ENCODE measurements around the gene LRRC27. TPM values are rescaled to one million over a fixed set of nuclear protein-coding genes. Genes with fewer than 3 reads are reported as not detected.

LRRC27 gene
- total and polyA plus RNA-seq, 8 donors = 11.7 to 35.1 (median 28.3) TPM

GRCh38 chr10:132389433-132390169 is 57.6 kb downstream of the LRRC27 start:
- no peak for ATAC-seq
- Histone ChIP-seq H3K9me3 (no peaks in the 10 kb centered on the region), H3K27me3 (no peaks in the 10 kb centered on the region), H3K4me1 (peaks cover 3 to 16% of the 10 kb centered on the region in 2 donors), H3K36me3 (no peaks in the 10 kb centered on the region), H3K27ac (no peak overlapping the region), H3K4me3 (no peak overlapping the region)
- peak in 2 of 4 donors; percentile 30 to 76 for DNase-seq
- TF ChIP-seq CTCF (IDR thresholded peaks at IDR 0.05) = no peak
- intact Hi-C loops (cut with DNase I) = loop anchor here in 1 of 2 donors (5.0 kb wide), 1 partner anchor 63 kb away; no protein-coding TSS in a partner anchor

- no peak for DNase-seq
- Histone ChIP-seq H3K9me3 (no peaks in the 10 kb centered on the region), H3K4me3 (no peak overlapping the region), H3K4me1 (peaks cover 4 to 20% of the 10 kb centered on the region in 2 donors), H3K27ac (no peak overlapping the region), H3K36me3 (no peaks in the 10 kb centered on the region), H3K27me3 (no peaks in the 10 kb centered on the region)
- no peak for ATAC-seq
- intact Hi-C loops (cut with DNase I) = no loop called here
- TF ChIP-seq CTCF (IDR thresholded peaks at IDR 0.05) = no peak
These were observed 58.4 kb downstream of the LRRC27 start for GRCh38 chr10:132390170-132390920.

- Histone ChIP-seq H3K27ac (no peak overlapping the region), H3K27me3 (no peaks in the 10 kb centered on the region), H3K36me3 (no peaks in the 10 kb centered on the region), H3K4me3 (no peak overlapping the region), H3K4me1 (peaks cover 9 to 28% of the 10 kb centered on the region in 2 donors), H3K9me3 (no peaks in the 10 kb centered on the region)
- ATAC-seq = no peak
- TF ChIP-seq CTCF (IDR thresholded peaks at IDR 0.05) = no peak
- intact Hi-C loops (cut with DNase I) = no loop called here
- DNase-seq = peak in 2 of 4 donors; percentile 29 to 63
These were observed 59.1 kb downstream of the LRRC27 start for GRCh38 chr10:132390921-132391675.

GRCh38 chr10:132391676-132392020 is 59.7 kb downstream of the LRRC27 start:
- no peak for TF ChIP-seq CTCF (IDR thresholded peaks at IDR 0.05)
- no peak overlapping the region for H3K27ac ChIP-seq
- H3K9me3 ChIP-seq = no peaks in the 10 kb centered on the region
- ATAC-seq = no peak
- peaks cover 9 to 31% of the 10 kb centered on the region in 2 donors for H3K4me1 ChIP-seq
- intact Hi-C loops (cut with DNase I) = no loop called here
- no peak overlapping the region for H3K4me3 ChIP-seq
- no peaks in the 10 kb centered on the region for H3K36me3 ChIP-seq
- DNase-seq = peak in 1 of 4 donors; percentile 61
- no peaks in the 10 kb centered on the region for H3K27me3 ChIP-seq

Measured in left lung (tissue), 10 donors.